Breast epithelium (tissue), 3 donors: Measurements from ENCODE around the gene CCDC80.

Source experiments
- CTCF ChIP-seq, 3 donors: fragments of 450-650 bp; IDR thresholded peaks; one replicate each; pipeline ENCODE4 v1.5.1; 2016 to 2017; ENCODE audit warnings: antibody characterized with exemption in 3 of 3, mild to moderate bottlenecking in 3 of 3, moderate library complexity in 3 of 3
- POLR2A ChIP-seq: fragments of 450-650 bp; IDR thresholded peaks from one replicate; pipeline ENCODE4 v1.6.1; 2016; ENCODE audit warnings: antibody characterized with exemption, mild to moderate bottlenecking, moderate library complexity
- POLR2AphosphoS5 ChIP-seq, 3 donors: sonication (generic); formaldehyde crosslinking; IDR thresholded peaks; one replicate each; pipeline ENCODE4 v1.6.1; 2017; ENCODE audit warnings: antibody characterized with exemption in 3 of 3

- TF ChIP-seq POLR2AphosphoS5 (IDR thresholded peaks at IDR 0.05) (no peak), POLR2A (no peak), CTCF (IDR thresholded peaks at IDR 0.05) (no peak)
These were observed 61.7 kb downstream of the CCDC80 start for GRCh38 chr3:112579232-112579631.
